HL-60 (cell line): ENCODE measurements around the gene PP2D1.

Experiments used
- POLR2AphosphoS5 ChIP-seq: IDR thresholded peaks from 2 replicates; pipeline ENCODE4 v1.6.1; 2012; ENCODE audit warnings: low read depth
- TF ChIP-seq, protein P1 (sequence below): IDR thresholded peaks from one replicate; pipeline ENCODE4 v1.5.1; 2011; ENCODE audit warnings: low read length, control low read depth, inconsistent platforms; ENCODE audit not compliant: insufficient read depth
- TF ChIP-seq, protein P2 (sequence below): IDR thresholded peaks from 2 replicates; pipeline ENCODE4 v1.6.1; 2012; ENCODE audit warnings: low read depth; ENCODE audit not compliant: insufficient replicate concordance

DNA sequence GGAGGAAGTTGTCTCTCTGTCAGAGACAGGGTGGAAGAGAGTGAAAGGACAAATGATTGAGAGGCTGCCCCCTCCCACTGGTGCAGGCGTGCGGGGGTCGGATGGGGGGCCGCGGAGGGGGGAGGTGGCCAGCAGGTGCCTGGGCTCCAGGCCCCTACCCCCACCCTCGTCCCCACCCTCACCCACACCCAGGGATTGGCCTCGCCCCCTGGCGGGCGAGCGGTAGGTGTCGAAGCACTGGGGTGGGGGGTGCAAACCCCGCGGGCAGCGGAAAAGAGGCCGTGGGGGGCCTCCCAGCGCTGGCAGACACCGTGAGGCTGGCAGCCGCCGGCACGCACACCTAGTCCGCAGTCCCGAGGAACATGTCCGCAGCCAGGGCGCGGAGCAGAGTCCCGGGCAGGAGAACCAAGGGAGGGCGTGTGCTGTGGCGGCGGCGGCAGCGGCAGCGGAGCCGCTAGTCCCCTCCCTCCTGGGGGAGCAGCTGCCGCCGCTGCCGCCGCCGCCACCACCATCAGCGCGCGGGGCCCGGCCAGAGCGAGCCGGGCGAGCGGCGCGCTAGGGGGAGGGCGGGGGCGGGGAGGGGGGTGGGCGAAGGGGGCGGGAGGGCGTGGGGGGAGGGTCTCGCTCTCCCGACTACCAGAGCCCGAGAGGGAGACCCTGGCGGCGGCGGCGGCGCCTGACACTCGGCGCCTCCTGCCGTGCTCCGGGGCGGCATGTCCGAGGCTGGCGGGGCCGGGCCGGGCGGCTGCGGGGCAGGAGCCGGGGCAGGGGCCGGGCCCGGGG is 27.9 kb upstream of the PP2D1 start, which contains the start of gene KAT2B:
- TF ChIP-seq, protein P1, sequence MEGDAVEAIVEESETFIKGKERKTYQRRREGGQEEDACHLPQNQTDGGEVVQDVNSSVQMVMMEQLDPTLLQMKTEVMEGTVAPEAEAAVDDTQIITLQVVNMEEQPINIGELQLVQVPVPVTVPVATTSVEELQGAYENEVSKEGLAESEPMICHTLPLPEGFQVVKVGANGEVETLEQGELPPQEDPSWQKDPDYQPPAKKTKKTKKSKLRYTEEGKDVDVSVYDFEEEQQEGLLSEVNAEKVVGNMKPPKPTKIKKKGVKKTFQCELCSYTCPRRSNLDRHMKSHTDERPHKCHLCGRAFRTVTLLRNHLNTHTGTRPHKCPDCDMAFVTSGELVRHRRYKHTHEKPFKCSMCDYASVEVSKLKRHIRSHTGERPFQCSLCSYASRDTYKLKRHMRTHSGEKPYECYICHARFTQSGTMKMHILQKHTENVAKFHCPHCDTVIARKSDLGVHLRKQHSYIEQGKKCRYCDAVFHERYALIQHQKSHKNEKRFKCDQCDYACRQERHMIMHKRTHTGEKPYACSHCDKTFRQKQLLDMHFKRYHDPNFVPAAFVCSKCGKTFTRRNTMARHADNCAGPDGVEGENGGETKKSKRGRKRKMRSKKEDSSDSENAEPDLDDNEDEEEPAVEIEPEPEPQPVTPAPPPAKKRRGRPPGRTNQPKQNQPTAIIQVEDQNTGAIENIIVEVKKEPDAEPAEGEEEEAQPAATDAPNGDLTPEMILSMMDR = peak; percentile 15
- peak; percentile 41; the same call in 1 of the 2 replicates for TF ChIP-seq POLR2AphosphoS5
- TF ChIP-seq, protein P2, sequence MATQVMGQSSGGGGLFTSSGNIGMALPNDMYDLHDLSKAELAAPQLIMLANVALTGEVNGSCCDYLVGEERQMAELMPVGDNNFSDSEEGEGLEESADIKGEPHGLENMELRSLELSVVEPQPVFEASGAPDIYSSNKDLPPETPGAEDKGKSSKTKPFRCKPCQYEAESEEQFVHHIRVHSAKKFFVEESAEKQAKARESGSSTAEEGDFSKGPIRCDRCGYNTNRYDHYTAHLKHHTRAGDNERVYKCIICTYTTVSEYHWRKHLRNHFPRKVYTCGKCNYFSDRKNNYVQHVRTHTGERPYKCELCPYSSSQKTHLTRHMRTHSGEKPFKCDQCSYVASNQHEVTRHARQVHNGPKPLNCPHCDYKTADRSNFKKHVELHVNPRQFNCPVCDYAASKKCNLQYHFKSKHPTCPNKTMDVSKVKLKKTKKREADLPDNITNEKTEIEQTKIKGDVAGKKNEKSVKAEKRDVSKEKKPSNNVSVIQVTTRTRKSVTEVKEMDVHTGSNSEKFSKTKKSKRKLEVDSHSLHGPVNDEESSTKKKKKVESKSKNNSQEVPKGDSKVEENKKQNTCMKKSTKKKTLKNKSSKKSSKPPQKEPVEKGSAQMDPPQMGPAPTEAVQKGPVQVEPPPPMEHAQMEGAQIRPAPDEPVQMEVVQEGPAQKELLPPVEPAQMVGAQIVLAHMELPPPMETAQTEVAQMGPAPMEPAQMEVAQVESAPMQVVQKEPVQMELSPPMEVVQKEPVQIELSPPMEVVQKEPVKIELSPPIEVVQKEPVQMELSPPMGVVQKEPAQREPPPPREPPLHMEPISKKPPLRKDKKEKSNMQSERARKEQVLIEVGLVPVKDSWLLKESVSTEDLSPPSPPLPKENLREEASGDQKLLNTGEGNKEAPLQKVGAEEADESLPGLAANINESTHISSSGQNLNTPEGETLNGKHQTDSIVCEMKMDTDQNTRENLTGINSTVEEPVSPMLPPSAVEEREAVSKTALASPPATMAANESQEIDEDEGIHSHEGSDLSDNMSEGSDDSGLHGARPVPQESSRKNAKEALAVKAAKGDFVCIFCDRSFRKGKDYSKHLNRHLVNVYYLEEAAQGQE = no peak
